NK-92 treated with Interleukin-12 subunit alpha and Interleukin-12 subunit beta, amount 100 ng/mL, for 24 hours (cell line): ENCODE results near the gene TCEA3.
"Not testable (repeated sequence)": the region's sequence is repeated elsewhere in the genome, so short reads cannot be mapped to it uniquely, and the experiment has no call there.

Source experiments
- DNase-seq: peaks from one replicate; lab custom pipeline; 2025; lab: John Stamatoyannopoulos, UW

TCEA3 gene

DNA sequence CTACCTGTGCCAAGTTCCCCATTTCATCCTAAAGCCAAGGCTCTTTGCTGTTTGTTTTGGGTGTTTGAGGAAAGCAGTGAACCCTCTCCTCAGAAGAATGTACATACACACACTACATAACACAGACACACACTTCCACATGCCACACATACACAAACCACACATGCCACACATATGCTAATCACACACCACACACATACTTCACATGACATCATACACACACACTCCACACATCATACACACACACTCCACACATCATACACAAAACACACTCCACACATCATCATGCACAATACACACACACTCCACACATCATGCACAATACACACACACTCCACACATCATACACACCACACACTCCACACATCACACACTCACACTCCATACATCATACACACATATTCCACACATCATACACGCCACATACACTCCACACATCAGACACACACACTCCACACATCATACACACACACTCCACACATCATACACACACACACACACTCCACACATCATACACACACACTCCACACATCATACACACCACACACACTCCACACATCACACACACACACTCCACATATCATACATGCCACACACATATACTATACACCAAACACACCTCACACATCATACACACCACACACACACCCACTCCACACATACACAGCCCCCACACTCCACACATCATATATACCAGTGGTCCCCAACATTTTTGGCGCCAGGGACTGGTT, 32.3 kb downstream of the TCEA3 start:
- no peak for DNase-seq

DNA sequence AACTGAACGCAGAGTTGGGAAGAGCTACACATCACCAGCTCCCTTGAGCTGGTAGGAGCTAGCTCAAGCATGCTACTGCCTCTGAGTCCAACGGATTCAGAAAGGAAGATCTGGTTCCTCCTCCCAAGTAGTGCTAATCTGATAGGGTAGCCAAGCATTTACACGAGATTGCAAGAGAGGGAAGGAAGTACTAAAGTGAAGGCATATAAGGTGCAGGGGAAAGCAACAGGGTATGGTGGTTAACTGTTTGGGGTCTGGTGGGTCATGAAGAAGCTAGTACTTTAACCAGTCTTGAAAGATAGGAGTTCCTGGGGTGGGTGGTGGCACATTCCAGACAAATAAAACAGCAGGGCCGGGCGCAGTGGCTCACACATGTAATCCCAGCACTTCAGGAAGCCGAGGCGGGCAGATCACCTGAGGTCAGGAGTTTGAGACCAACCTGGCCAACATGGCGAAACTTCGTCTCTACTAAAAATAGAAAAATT, 34.7 kb downstream of the TCEA3 start:
- DNase-seq, result no peak

DNA sequence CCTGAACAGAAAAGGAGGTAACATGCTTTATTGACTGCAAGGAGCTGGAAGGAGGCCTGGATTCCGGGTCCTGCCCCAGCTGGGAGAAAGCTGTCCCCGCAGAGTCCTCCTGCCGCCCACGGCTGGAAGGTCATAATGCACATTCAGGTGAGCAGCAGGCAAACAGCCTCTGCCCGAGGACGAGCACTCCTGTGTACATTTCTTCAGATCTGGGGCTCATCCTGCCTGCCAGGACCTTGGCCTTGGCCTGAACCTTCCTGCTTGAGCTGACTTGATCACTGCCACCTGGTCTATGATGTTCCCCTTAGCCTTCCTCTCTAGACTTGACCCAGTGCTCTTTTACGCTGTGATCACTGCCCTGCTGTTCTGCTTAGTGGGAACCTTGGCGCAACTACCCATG, 37.1 kb downstream of the TCEA3 start:
- DNase-seq, result no peak

DNA sequence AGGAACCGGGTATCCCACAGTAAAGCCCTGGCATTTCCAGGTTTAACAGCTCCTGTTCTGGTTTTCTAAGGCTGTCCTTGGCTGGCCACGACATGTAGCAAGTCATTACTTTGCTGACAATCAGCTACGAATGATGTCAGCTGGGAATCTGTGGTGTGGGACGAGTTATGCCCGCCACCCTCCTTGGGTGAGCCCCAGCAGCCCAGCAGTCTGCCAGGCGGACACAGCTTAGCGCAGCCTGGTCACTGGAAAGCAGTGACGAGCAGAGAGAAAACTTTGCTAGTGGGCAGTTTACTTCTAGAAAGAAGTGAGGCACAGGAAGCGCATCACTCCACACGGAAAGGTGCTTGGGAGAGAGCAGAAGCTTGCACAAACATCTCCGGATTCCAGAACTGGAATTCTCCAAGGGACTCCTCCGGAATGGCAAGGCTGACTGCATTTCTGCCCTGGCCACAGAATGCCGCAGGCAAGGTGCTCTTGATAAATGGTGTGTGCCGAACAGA, 39.4 kb downstream of the TCEA3 start:
- DNase-seq, result no peak

DNA sequence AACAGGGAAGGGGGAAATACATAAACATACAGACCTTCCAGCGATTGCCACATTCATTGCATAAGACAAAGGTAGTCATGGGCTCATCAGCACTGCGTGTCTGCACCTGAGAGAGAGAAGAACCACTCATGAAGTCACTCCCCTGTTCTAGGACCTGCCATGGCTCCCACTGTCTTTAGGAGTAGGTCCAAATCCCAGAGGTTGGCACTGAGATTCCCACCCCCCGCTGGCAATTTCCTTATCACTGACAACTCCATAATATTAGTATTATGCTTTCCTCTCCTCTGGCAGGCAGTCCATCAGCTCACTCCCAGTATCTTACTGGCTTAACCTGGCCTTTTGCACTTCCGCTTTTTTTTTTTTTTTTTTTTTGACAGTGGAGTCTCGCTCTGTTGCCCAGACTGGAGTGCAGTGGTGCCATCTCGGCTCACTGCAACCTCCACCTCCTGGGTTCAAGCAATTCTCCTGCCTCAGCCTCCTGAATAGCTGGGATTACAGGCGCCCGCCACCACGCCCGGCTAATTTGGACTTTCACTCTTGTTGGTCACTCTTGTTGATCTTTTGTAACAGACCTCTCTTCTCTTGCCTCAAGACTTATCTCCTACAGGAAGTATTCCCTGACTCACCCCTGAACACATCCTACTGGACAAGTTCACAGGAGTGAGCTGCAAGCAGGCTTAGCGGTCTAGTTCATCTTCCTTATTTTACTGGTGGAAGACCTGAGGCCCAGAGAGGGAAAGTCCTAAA, 40.1 kb downstream of the TCEA3 start:
- DNase-seq, result no peak

DNA sequence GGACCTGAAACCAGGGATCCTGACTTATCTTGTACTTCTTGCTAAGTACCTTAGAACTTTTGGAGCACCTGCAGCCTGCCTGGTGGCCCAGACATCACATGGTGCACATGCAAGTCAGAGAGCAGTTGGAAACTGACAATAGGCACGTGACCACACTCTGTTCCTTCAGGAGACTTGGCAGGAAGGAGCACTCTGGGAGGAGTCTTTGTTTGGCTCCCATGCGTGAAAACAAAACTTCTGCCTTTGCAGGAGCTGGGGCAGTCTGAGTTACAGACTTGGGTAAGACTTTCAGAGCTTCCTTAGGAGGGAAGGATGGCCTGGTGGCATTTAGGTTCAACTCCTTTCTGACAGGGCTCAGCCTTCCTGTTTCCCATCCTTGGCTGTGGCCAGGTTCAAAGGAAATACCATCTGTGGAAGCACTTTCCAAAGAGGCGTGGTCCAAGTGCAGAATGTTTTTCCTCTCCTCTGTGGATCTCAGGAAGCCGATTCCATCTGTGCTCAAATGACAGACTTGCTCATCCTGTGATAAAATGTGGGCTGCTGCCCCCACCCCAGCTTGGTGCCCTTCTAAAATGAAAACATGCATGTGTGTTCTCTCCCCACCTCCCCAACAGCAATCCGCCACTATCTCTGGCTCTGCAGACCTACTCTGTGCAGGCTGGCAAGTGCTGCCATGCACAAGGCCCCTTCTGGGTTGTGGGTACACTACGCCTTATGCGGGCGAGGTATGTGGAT, 40.8 kb downstream of the TCEA3 start:
- DNase-seq, result no peak

DNA sequence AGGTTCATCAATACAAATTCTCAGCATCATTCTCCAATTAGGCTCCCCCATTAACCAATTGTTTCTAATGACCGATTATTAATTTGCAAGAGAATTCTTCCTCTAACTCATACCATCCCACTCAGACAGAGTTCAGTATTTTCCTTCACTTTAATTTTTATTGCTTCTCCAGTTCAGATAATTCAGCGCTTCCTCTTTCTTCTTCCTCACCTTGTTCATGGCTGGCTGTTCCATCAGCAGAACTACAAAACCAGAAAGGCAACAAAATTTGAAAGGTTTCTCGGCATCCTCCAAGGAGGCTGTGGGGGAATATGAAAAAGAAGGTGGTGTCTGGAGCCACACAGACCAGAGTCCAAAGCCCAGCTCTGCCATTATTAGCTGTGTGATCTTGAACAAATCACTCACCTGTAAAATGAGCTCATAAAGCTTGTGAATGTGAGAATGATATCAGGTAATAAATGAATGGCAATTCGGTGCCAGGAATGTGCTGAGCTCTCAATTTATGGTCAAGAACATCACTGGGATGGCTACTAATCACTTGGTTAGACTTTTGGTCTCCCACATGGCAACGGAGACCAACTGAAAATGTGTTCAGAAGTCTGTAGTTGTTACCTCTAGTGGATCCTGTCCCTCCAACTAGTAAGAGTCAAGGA, 43.2 kb downstream of the TCEA3 start:
- DNase-seq, result no peak

DNA sequence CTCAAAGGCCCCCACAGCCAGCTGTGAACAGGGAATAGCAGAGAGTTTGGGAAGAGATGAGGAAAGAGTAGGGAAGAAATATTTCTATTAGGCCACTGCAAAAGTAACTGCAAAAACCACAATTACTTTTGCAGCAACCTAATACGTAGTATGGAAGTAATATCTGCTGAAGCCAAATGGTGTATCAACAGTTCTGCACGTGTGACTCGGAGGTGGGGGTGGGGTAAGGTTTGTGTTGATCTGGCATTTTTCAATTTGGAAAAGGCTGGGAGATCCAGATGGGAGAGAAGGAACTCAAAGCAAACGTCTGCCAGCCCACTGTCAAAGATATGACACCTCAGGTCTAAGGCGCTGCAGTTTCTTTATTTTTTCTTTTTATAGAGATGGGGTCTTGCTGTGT, 43.8 kb downstream of the TCEA3 start:
- no peak for DNase-seq

DNA sequence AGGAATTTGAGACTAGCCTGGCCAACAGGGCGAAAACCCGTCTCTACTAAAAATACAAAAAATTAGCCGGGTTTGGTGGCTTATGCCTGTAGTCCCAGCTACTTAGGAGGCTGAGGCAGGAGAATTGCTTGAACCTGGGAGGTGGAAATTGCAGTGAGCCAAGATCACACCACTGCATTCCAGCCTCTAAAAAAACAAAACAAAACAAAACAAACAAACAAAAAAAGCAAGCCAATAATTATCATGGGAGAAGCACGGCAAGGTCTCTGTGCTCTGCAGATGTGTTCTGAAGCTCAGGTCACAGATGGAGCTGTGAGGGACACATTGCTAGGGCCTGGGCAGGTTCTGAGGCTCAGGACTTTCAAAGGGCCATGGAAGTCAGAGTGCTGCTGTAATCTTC, 44.3 kb downstream of the TCEA3 start:
- not testable (repeated sequence) for DNase-seq

DNA sequence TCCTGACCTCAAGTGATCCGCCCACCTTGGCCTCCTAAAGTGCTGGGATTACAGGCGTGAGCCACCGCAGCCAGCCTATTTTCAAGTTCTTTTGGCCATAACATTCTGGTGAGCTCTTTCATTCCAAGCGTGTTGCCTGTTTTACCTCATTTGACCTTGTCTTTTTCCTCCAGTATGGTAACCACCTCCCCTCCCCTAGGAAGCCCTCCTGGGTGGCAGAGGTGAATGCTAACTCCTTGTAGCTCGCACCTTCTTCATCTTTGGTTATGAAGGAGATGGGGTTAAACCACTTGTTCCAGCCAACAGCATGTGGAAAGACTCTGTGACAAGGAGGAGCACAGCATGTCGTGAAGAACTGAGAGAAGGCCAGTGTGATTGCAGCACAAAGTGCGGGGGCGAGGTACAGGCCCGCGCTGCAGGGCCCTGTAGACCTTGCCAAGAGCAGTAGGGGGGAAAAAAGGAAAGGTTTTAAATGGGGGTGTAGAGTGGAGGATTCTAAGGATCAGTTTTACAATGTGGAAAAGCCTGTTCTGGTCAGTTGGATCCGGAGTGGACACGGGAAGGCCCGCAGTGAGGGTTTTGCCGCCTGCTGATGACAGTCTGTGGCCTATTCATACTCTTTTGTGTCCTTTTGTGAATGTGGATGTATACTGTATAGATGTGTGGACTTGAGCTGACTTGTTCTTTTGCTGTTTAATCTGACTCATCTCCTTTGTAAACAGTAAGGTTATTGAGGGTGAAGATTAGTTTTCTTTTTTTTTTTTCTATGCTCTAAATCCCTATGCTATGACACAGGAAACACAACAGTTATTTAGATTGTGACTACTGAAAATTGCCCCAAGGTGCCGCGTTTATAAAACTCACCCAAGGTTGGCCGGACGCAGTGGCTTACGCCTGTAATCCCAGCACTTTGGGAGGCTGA, 47.4 kb downstream of the TCEA3 start:
- no peak for DNase-seq

DNA sequence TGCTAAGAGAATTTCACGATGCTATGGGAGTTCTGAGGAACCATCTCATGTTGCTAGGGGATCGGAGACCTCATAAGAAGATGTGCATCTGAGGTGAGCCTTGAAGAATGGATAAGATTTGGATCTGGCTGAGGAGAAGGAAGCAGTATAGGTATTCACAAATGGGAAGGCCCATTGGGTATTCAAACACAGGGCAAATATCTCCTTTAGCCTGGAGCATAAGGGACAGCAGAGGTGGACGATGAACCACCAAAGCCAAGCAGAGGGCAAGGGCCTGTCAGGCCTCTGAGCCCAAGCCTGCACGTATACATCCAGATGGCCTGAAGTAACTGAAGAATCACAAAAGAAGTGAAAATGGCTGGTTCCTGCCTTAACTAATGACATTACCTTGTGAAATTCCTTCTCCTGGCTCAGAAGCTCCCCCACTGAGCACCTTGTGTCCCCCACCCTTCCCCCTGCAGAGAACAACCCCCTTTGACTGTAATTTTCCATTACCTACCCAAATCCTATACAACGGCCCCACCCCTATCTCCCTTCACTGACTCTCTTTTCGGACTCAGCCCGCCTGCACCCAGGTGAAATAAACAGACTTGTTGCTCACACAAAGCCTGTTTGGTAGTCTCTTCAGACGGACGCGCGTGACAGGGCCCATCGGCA, 50.3 kb downstream of the TCEA3 start:
- DNase-seq, result not testable (repeated sequence)

DNA sequence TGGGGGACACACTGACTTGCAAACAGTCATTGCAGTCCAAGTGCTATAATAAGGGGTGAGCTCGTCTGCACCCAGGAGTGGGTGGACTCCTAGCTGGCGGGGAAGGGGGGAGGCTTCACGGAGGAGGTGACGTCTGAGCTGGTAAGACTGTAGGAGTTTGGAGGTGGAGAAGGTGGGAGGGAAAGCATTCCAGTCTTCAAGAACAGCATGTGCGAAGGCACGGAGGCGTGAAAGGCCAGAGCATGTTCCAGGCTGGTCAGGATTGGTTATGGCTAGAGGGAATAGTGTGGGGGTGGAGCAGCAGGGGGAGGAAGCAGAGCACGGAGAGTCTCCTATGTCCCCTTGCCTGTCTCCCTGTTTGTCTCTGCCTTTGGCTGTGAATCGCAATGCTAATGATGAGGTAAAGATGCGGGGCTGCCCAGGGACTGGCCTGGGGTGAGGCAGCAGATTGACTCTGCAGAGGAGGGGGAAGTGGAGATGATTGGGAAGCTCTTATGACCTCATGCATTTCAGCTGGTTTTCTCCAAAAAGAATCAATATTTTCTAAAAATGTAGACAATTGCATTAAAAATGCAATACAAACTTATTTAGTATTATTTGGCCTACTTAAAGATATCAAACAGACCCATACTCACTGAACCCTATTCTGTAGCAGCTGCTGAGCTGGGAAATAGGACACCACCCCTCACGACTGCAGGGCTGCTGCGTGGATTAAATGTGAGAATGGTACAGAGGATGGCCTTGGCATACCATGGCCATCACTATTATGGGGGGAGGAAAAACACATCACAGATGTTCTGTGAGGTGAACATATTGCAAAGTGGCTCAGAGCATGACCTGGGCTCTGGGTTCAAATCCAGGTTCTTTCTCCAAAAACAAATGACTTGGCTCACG, 52.3 kb downstream of the TCEA3 start:
- DNase-seq, result no peak

DNA sequence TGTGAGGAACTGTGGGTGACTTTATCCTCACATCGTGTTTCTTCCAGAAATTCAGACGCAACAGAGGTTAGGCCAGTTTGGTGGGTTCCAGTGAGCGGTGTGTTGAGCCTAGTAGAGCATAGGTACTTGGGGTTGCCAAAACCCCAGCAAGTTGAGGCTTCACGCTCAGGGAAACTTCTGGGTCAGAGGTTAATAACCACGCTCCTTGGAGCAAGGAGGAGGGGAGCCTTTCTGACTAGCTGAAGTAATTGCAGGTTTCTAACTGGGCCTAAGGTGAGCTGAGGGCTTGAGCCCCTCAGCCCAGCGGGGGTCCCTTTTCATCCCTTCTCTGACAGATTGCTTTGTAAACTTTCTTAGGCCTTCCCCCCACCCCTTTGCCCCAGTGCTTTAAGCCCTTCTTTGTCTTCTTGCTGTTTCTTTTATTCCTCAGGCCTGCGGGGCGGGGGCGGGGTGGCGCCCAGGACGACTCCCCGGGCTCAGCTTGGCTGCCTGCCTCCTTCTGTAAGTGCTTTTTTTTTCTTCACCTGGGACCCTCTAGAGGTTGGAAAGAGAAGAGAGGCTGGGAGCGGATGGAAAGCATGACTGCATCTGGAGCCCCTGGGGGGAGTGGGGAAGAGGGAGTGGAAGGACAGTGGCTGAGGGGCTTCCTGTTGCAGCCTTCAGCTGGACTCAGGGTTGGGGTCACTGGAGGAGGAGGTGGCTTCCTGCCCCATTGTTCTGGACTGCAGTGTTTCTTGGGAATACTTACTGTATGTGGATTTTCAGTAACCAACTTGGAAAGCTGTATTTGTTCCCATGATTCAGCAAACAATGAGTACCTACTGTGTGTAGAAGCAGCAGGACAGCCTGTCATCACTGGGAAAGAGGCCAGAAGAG, 53.6 kb downstream of the TCEA3 start:
- DNase-seq, result no peak

DNA sequence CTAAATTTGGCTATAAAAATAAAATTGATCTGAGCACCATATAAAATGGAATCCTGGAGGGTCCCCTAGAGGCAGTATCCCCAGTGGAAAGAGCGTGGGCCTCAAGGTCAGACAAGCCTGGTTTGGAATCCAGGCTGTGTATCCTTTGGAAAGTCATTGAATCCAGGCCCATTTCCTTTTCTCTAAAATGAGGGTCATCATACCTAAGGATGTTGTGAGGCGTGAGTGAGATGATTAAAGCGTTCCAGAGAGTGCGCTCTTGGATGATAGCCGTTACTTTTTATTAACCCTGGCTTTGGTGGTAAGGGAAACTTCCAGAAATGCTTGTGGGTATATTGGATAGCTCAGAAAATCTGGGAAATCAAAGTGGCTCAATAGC, 54.2 kb downstream of the TCEA3 start:
- no peak for DNase-seq

DNA sequence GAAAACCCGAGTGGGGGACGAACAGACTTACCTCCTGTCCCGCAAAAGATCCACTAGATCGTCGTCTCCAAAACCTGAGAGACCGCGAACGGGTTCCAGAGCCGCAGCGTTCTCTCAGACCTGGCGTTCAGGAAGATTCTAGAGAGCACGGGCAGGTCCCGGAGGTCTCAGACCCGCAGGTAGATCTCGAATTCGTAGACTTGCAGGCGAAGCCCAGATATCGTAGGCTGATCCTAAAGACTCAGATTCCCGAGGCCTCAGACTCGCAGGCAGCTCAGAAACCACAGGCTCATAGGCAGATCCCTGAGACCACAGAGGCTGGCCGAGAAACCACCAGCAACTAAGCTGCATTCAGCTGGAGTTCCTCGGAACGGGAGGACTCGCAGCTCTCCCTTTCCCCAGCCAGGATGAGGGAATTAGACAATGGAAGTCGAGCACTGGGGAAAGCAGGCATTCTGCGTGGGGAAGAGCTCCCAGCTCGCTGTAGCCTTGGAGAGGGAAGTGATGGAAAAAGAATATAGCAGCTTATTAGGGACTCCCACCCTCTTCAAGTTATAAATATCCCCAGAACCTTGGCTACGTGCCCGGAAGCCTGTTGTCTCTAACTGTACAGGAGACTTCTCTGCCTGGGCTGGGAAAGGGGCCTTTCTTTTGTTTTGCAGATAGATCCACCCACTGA, 55.1 kb downstream of the TCEA3 start, which contains the start of gene ZNF436:
TSS of gene ZNF436 (minus strand) at position 502 of the 679 bp plus-strand sequence. CDS start 1,831 bp downstream, outside the sequence.
- DNase-seq, result no peak

DNA sequence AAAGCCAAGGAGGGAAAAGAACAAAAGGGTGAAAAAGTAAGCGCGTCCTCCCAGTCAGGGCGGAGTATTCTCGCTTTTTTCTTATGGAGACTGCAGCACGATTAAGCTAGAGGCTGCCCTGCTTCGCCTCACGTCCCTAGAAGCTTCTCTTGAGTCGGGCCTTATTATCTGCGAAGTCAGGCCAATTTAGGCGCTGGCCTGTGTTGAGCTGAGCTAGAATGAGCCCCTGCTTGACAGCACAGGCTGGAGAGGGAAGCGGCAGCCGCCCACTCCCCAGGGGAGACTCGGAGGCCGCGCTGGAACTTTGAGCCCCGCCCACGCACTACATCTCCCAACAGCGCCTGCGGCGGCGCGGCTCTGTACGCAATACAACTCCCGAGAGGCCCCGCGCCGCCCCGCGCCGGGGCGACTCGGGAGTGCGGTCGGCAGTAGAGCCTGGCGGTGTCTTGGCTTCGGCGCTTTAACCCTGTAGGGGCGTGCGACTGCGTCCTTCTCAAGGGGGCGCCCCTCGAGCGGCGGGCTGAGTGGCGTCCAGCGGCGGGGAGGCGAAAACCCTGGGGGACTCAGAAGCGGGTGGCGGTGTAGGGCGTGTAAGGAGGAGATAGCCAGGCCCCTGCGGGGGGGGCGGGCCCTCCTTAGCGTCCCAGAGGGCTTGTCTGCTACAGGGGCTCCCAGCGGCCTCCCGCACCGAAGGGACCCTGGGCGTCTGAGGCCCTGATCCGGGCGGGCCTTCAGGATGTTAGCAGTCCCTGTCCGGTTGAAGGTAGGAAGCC, 55.8 kb downstream of the TCEA3 start:
- DNase-seq, result peak; percentile 83
